Fibroblast of villous mesenchyme (primary cell): ENCODE results near the gene MAP1LC3B. TPM values are rescaled to one million over a fixed set of nuclear protein-coding genes. Genes with fewer than 3 reads are reported as not detected.

Experiments
- DNase-seq: peaks from one replicate; pipeline ENCODE4 v3.0.0-alpha.2; 2010; ENCODE audit warnings: low read depth
- H3K4me3 ChIP-seq: 2 replicates; pipeline ENCODE4 v1.5.1; 2011; ENCODE audit warnings: low read depth, mild to moderate bottlenecking, low read length
- CTCF ChIP-seq: IDR thresholded peaks from 2 replicates; pipeline ENCODE4 v1.5.1; 2012; ENCODE audit warnings: low read depth, mild to moderate bottlenecking, low read length; ENCODE audit not compliant: insufficient read depth
- total RNA-seq: library from RNA; depleted of rRNA; stranded (reverse); fragments of >200 nt; gene quantifications from 2 replicates; pipeline ENCODE4 v1.2.3, GENCODE V29; 2012

Gene MAP1LC3B
- total RNA-seq, 1 donor, result 36.3 TPM

DNA sequence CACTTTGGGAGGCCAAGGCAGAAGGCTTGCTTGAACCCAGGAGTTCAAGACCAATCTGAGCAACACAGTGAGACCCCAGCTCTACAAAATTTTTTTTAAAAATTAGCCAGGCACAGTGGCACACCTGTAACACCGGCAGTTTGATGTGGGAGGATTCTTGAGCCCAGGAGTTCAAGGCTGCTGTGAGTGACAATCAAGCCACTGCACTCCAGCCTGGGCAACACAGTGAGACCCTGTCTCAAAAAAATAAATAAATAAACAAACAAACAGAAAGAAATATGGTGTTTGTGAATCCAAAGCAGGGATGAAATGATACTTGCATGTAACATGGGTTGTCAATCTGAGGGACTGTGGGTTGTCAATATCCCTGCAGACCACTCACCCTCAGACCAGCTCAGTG, 25.2 kb upstream of the MAP1LC3B start:
- no peak overlapping the region for H3K4me3 ChIP-seq
- no peak for TF ChIP-seq CTCF
- no peak for DNase-seq

- DNase-seq, result no peak
- H3K4me3 ChIP-seq, result no peak overlapping the region
- no peak for TF ChIP-seq CTCF
Observed at GRCh38 chr16:87367529-87367928, 24.6 kb upstream of the MAP1LC3B start.

DNA sequence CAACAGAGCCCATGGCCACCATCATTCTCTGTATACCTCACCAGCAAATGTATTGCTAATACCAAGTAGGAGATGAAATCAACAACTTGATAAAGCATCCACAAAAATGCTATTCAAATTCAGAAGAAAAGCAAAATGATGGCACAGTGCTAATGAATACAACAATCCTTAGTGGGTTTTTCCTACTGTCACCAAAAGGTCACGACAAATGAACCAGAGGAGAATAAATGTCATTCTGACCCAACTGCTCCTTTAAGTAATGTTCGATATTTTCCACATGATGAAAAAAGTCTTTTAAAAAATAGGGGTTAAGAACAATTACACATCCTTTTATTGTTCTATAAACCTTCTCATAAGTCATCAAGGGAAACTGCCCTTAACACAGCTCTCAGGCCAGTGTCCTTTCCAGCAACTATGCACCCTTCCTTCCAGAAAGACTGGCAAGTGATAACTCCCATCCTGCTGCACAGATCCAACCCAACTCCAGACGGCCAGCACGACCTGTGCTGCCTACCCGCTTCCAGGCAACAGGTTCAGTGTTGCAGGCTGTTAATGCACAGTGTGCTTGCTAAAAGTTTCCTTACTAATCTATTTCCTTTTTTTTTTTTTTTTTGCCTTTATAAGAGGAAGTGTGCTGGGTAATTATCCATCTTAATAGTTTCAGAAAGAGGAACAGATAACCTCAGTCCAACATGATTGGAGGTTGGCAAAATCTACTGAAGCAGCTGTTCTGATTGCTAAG, 23.9 kb upstream of the MAP1LC3B start:
- no peak for DNase-seq
- TF ChIP-seq CTCF, result no peak
- no peak overlapping the region for H3K4me3 ChIP-seq

DNA sequence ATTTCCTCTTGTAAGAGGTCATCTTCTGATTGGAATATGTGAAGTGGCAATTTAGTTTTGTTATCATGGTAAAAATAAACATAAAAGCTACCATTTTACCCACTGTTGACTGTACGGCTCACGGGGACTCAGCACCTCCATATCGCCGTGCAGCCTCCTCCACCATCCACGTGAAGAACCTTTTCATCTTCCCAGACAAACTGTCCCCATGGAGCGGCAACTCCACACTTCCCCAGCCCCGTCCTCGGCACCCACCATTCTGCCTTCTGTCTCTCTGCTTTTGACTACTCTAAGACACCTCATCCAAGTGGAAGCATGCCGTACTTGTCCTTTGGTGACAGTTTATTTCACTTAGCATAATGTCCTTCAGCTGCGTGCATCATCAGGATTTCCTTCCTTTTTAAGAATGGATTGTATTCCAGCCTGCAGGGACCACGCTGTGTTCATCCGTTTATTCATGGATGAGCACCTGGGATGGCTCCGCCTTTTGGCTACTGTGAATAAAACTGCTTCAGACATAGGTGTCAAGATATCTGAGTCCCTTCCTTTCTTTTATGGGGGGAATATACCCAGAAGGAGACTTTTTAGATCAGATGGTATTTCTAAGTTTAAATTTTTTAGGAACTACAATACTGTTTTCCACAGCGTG, 22.9 kb upstream of the MAP1LC3B start:
- no peak for DNase-seq
- H3K4me3 ChIP-seq, result no peak overlapping the region
- no peak for TF ChIP-seq CTCF

DNA sequence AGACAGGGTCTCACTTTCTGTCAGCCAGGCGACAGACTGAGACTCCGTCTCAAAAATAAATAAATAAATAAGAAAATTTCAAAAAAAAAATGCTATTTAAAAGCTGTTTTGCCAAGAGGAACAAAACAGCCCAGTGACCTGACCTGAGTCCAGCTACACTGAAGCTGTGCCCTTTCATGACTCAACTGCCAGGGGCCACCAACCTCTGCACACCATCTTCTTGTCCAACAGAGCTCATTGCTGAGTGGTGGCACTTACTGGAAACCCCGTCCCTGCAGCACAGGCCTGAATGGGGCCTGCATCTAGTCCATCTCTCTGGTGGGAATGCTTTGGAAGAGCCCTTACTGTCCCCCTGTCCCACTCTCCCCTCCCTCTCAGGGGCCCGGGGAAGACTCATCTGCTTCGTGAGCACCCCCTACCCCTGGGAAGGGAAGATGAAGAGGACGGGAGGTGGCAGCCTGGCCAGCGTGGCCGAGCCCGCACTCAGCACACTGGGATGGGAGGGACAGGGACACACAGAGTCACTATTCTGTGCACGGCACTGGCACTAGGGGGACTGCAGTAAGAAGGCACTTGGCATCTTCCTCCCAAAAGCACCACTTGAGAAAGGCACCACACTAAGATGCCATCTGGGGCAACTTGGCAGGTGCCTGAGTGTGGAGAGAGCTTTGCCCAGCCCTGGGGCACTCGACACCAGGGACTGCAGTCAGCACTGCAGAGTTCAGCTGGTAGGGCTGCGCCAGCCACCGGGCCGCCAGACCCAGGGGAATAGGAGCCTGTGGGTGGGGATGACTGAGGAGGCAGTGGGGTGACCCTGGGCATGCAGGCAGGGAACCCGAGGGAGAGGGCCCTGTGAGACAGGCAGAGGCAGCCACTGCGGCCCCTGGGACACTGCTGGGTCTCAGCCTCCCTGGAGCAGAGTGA, 22.1 kb upstream of the MAP1LC3B start:
- TF ChIP-seq CTCF, result no peak
- no peak for DNase-seq
- no peak overlapping the region for H3K4me3 ChIP-seq

- H3K4me3 ChIP-seq, result no peak overlapping the region
- TF ChIP-seq CTCF, result no peak
- DNase-seq, result peak; percentile 62
Observed at GRCh38 chr16:87371261-87371866, 20.8 kb upstream of the MAP1LC3B start.
